Thoracic aorta (tissue), 2 donors: ENCODE data around the gene TGFBR1. TPM values are rescaled to one million over a fixed set of nuclear protein-coding genes. Genes with fewer than 3 reads are reported as not detected.

Source experiments
- ATAC-seq: fragments of 150-250 bp; one replicate; pipeline ENCODE4 v1.8.0; 2017; ENCODE audit warnings: low read depth; ENCODE audit not compliant: insufficient number of reproducible peaks, low FRiP score
- DNase-seq: peaks from one replicate; pipeline ENCODE4 v3.0.0-alpha.2; 2020; ENCODE audit warnings: low spot score
- H3K27ac ChIP-seq, 2 donors: fragments of 200-600 bp; sonication (generic); 1 replicate in 1 of 2; 2 replicates in 1 of 2; pipeline ENCODE4 v1.5.1; 2016; ENCODE audit warnings: mild to moderate bottlenecking in 2 of 2, moderate library complexity in 2 of 2
- H3K27me3 ChIP-seq: fragments of 200-600 bp; sonication (generic); replicated peaks from 2 replicates; pipeline ENCODE4 v1.6.0; 2016; ENCODE audit warnings: mild to moderate bottlenecking; ENCODE audit not compliant: insufficient read depth
- H3K36me3 ChIP-seq: fragments of 200-600 bp; sonication (generic); one replicate; pipeline ENCODE4 v1.5.1; 2016
- H3K4me1 ChIP-seq, 2 donors: fragments of 200-600 bp; sonication (generic); 1 replicate in 1 of 2; 2 replicates in 1 of 2; pipeline versions ENCODE4 v1.5.1 to v1.6.0; 2016; ENCODE audit warnings: low read depth in 2 of 2, mild to moderate bottlenecking in 1 of 2; ENCODE audit not compliant: control insufficient read depth in 1 of 2
- H3K4me3 ChIP-seq: fragments of 200-600 bp; sonication (generic); 2 replicates; pipeline ENCODE4 v1.5.1; 2016; ENCODE audit warnings: mild to moderate bottlenecking
- H3K9me3 ChIP-seq: fragments of 200-600 bp; sonication (generic); 2 replicates; pipeline ENCODE4 v1.5.1; 2016
- CTCF ChIP-seq: fragments of 200-600 bp; sonication (generic); IDR thresholded peaks from one replicate; pipeline ENCODE4 v1.5.1; 2019; ENCODE audit warnings: antibody characterized with exemption
- total RNA-seq, 2 donors: library from RNA; depleted of rRNA; stranded (reverse); fragments of >200 nt; gene quantifications; one replicate each; pipeline versions ENCODE4 v1.1.0 to v1.2.3, GENCODE V29; 2016

Gene TGFBR1
- total RNA-seq, 2 donors from 2014 or later, result 76.8 to 87.2 TPM

- H3K27me3 ChIP-seq, result no peaks in the 10 kb centered on the region
- DNase-seq (no peak), ATAC-seq (no peak)
- H3K4me3 ChIP-seq, result no peak overlapping the region
- H3K27ac ChIP-seq, result no peak overlapping the region
- no peaks in the 10 kb centered on the region for H3K36me3 ChIP-seq
- peaks cover 0 to 4% of the 10 kb centered on the region in 2 donors for H3K4me1 ChIP-seq
- H3K9me3 ChIP-seq, result no peaks in the 10 kb centered on the region
- TF ChIP-seq CTCF, result no peak
These were observed 64.2 kb downstream of the TGFBR1 start for GRCh38 chr9:99169086-99169485.

- H3K9me3 ChIP-seq, result no peaks in the 10 kb centered on the region
- no peaks in the 10 kb centered on the region for H3K36me3 ChIP-seq
- DNase-seq, result no peak
- no peak for ATAC-seq
- TF ChIP-seq CTCF, result no peak
- no peaks in the 10 kb centered on the region for H3K27me3 ChIP-seq
- no peak overlapping the region for H3K4me3 ChIP-seq
- H3K27ac ChIP-seq, result no peak overlapping the region
- H3K4me1 ChIP-seq, result no peaks in the 10 kb centered on the region
These were observed 65.3 kb downstream of the TGFBR1 start for GRCh38 chr9:99169982-99170761.

- H3K27ac ChIP-seq, result no peak overlapping the region
- TF ChIP-seq CTCF, result no peak
- no peaks in the 10 kb centered on the region for H3K27me3 ChIP-seq
- ATAC-seq, result no peak
- no peak overlapping the region for H3K4me3 ChIP-seq
- no peaks in the 10 kb centered on the region for H3K36me3 ChIP-seq
- no peak for DNase-seq
- H3K4me1 ChIP-seq, result no peaks in the 10 kb centered on the region
- no peaks in the 10 kb centered on the region for H3K9me3 ChIP-seq
These were observed 66.6 kb downstream of the TGFBR1 start for GRCh38 chr9:99171225-99172123.

- no peaks in the 10 kb centered on the region for H3K27me3 ChIP-seq
- no peak for ATAC-seq
- no peaks in the 10 kb centered on the region for H3K36me3 ChIP-seq
- H3K4me3 ChIP-seq, result no peak overlapping the region
- TF ChIP-seq CTCF, result no peak
- H3K27ac ChIP-seq, result no peak overlapping the region
- no peaks in the 10 kb centered on the region for H3K4me1 ChIP-seq
- no peaks in the 10 kb centered on the region for H3K9me3 ChIP-seq
- DNase-seq, result no peak
These were observed 67.5 kb downstream of the TGFBR1 start for GRCh38 chr9:99172124-99173091.
